ENCODE measurements around the gene FRS2.
"Not testable (repeated sequence)": the region's sequence is repeated elsewhere in the genome, so short reads cannot be mapped to it uniquely, and the experiment has no call there.

FRS2 gene

GRCh38 chr12:69447892-69448291, 22.3 kb upstream of the FRS2 start:
- TF ChIP-seq POLR2AphosphoS5 (IDR thresholded peaks at IDR 0.05; ENCODE audit: borderline replicate concordance, low read depth, low read length) (no peak), FOXP2 (optimal IDR thresholded peaks at IDR 0.05; ENCODE audit: control extremely low read depth, extremely low read length, insufficient read depth) (no peak), EZH2 (IDR thresholded peaks at IDR 0.05) (no peak)
- no peak overlapping the region for H3K4me3 ChIP-seq
- no peaks in the 10 kb centered on the region for H3K9me3 ChIP-seq (ENCODE audit: low read depth, low read length)
- H3K27ac ChIP-seq = no peak overlapping the region
- H3K9ac ChIP-seq (ENCODE audit: insufficient read length) = no peak overlapping the region
- H3K36me3 ChIP-seq (ENCODE audit: insufficient read depth, low read length) = no peaks in the 10 kb centered on the region
- no peak for DNase-seq (ENCODE audit: low read depth, low spot score)

DNA sequence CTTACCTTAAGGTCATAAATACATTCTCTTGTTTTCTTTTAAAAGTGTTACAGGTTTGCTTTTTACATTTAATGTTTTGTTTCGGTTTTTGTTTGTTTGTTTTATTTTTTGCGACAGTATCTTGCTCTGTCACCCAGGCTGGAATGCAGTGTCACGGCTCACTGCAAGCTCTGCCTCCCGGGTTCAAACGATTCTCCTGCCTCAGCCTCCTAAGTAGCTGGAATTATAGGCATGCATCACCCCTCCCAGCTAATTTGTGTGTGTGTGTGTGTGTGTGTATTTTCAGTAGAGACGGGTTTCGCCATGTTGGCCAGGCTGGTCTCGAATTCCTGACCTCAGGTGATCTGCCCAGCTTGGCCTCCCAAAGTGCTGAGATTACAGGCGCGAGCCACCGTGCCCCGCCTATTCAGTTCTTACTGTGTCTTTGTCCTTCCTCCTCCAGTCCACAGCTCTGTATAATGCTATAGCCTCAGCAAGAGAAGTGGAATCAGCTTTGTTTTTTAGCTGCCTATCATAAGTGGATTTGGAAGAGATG, 17.5 kb upstream of the FRS2 start:
- H3K9ac ChIP-seq (ENCODE audit: insufficient read length); DNase-seq (ENCODE audit: low read depth, low spot score); H3K4me3 ChIP-seq; H3K9me3 ChIP-seq (ENCODE audit: low read depth, low read length); H3K36me3 ChIP-seq (ENCODE audit: insufficient read depth, low read length); H3K27ac ChIP-seq: not testable (repeated sequence)

DNA sequence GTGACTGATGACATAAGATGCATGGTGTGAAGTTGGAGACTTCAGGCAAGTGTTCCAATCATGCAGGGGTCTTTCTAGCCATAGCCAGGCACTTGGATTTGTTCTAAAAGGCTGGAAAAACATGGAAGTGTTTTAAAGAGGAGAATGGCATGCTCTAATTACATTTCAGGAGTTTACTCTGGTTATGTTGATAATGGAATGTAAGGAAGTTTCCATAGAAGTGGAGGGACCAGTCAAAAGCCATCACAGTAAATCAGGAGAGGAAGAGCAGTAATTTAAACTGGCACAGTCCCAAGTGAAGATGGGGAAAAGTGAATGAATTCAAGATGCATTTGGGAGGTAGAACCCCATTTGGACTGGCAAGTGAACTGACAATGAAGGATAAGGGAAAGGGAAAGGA, 13.9 kb upstream of the FRS2 start:
- Histone ChIP-seq H3K9ac (ENCODE audit: insufficient read length) (no peak overlapping the region), H3K9me3 (ENCODE audit: low read depth, low read length) (no peaks in the 10 kb centered on the region), H3K27ac (no peak overlapping the region), H3K36me3 (ENCODE audit: insufficient read depth, low read length) (no peaks in the 10 kb centered on the region), H3K4me3 (no peak overlapping the region)
- TF ChIP-seq EZH2 (IDR thresholded peaks at IDR 0.05) (no peak), POLR2AphosphoS5 (IDR thresholded peaks at IDR 0.05; ENCODE audit: borderline replicate concordance, low read depth, low read length) (no peak), FOXP2 (optimal IDR thresholded peaks at IDR 0.05; ENCODE audit: control extremely low read depth, extremely low read length, insufficient read depth) (no peak)
- DNase-seq (ENCODE audit: low read depth, low spot score) = no peak

- H3K9ac ChIP-seq (ENCODE audit: insufficient read length) = no peak overlapping the region
- no peak overlapping the region for H3K4me3 ChIP-seq
- no peaks in the 10 kb centered on the region for H3K9me3 ChIP-seq (ENCODE audit: low read depth, low read length)
- TF ChIP-seq POLR2AphosphoS5 (IDR thresholded peaks at IDR 0.05; ENCODE audit: borderline replicate concordance, low read depth, low read length) (no peak), FOXP2 (optimal IDR thresholded peaks at IDR 0.05; ENCODE audit: control extremely low read depth, extremely low read length, insufficient read depth) (no peak), EZH2 (IDR thresholded peaks at IDR 0.05) (no peak)
- no peak for DNase-seq (ENCODE audit: low read depth, low spot score)
- H3K27ac ChIP-seq = no peak overlapping the region
- H3K36me3 ChIP-seq (ENCODE audit: insufficient read depth, low read length) = no peaks in the 10 kb centered on the region
These were observed 12.8 kb upstream of the FRS2 start for GRCh38 chr12:69457433-69457832.

GRCh38 chr12:69459477-69459876, 10.7 kb upstream of the FRS2 start:
- H3K36me3 ChIP-seq (ENCODE audit: insufficient read depth, low read length) = no peaks in the 10 kb centered on the region
- H3K9ac ChIP-seq (ENCODE audit: insufficient read length) = no peak overlapping the region
- TF ChIP-seq POLR2AphosphoS5 (IDR thresholded peaks at IDR 0.05; ENCODE audit: borderline replicate concordance, low read depth, low read length) = no peak
- TF ChIP-seq EZH2 (IDR thresholded peaks at IDR 0.05) = no peak
- no peak for TF ChIP-seq FOXP2 (optimal IDR thresholded peaks at IDR 0.05; ENCODE audit: control extremely low read depth, extremely low read length, insufficient read depth)
- H3K4me3 ChIP-seq = no peak overlapping the region
- no peak for DNase-seq (ENCODE audit: low read depth, low spot score)
- no peak overlapping the region for H3K27ac ChIP-seq
- H3K9me3 ChIP-seq (ENCODE audit: low read depth, low read length) = no peaks in the 10 kb centered on the region

DNA sequence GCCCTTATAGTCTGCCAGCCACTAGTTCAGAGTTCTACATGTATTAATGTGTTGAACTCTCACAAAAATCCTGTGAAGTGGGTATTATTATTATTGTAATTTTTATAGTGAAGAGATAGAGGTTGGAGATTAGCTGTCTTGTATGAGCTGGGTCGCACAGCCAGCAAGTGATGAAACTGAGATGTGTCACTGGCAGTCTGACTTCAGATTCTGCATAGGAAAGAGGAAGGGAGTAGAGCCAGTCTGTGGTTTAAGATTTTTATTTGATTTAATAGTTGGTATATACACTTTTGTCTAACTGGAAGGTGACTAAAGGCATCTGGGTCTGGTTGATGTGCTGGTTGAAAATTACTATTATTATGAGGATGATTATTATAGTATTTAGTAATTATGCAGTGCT, 5.8 kb upstream of the FRS2 start:
- Histone ChIP-seq H3K27ac (no peak overlapping the region), H3K36me3 (ENCODE audit: insufficient read depth, low read length) (no peaks in the 10 kb centered on the region), H3K9me3 (ENCODE audit: low read depth, low read length) (no peaks in the 10 kb centered on the region), H3K4me3 (no peak overlapping the region), H3K9ac (ENCODE audit: insufficient read length) (no peak overlapping the region)
- TF ChIP-seq EZH2 (IDR thresholded peaks at IDR 0.05) = no peak
- no peak for TF ChIP-seq POLR2AphosphoS5 (IDR thresholded peaks at IDR 0.05; ENCODE audit: borderline replicate concordance, low read depth, low read length)
- no peak for TF ChIP-seq FOXP2 (optimal IDR thresholded peaks at IDR 0.05; ENCODE audit: control extremely low read depth, extremely low read length, insufficient read depth)
- no peak for DNase-seq (ENCODE audit: low read depth, low spot score)

DNA sequence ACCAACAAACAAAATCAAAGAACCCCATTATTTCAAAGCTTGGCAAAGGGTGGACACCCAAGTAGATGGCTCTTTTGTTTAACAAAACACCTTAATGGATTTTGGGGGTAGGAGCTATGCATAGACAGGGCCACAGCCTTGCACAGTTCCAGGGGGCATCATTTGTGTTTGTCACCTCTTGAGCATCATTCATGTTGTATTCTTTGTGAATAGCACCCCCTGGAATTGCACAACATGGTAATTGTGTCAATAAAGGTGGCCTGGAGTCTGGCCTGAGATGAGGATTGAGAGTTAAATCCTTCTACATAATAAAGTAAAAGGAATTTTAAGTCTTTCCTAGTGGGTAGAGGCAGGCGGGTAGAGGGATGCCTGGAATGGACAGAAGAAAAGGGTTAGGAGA, 3.3 kb upstream of the FRS2 start:
- H3K4me3 ChIP-seq = no peak overlapping the region
- no peak overlapping the region for H3K9ac ChIP-seq (ENCODE audit: insufficient read length)
- H3K27ac ChIP-seq = no peak overlapping the region
- no peaks in the 10 kb centered on the region for H3K9me3 ChIP-seq (ENCODE audit: low read depth, low read length)
- no peak for TF ChIP-seq POLR2AphosphoS5 (IDR thresholded peaks at IDR 0.05; ENCODE audit: borderline replicate concordance, low read depth, low read length)
- no peak for TF ChIP-seq EZH2 (IDR thresholded peaks at IDR 0.05)
- no peak for TF ChIP-seq FOXP2 (optimal IDR thresholded peaks at IDR 0.05; ENCODE audit: control extremely low read depth, extremely low read length, insufficient read depth)
- H3K36me3 ChIP-seq (ENCODE audit: insufficient read depth, low read length) = no peaks in the 10 kb centered on the region
- no peak for DNase-seq (ENCODE audit: low read depth, low spot score)

GRCh38 chr12:69467366-69467765, 2.8 kb upstream of the FRS2 start:
- no peak overlapping the region for H3K4me3 ChIP-seq
- H3K9me3 ChIP-seq (ENCODE audit: low read depth, low read length) = no peaks in the 10 kb centered on the region
- DNase-seq (ENCODE audit: low read depth, low spot score) = no peak
- H3K27ac ChIP-seq = no peak overlapping the region
- no peak overlapping the region for H3K9ac ChIP-seq (ENCODE audit: insufficient read length)
- TF ChIP-seq FOXP2 (optimal IDR thresholded peaks at IDR 0.05; ENCODE audit: control extremely low read depth, extremely low read length, insufficient read depth) (no peak), EZH2 (IDR thresholded peaks at IDR 0.05) (no peak), POLR2AphosphoS5 (IDR thresholded peaks at IDR 0.05; ENCODE audit: borderline replicate concordance, low read depth, low read length) (no peak)
- no peaks in the 10 kb centered on the region for H3K36me3 ChIP-seq (ENCODE audit: insufficient read depth, low read length)

DNA sequence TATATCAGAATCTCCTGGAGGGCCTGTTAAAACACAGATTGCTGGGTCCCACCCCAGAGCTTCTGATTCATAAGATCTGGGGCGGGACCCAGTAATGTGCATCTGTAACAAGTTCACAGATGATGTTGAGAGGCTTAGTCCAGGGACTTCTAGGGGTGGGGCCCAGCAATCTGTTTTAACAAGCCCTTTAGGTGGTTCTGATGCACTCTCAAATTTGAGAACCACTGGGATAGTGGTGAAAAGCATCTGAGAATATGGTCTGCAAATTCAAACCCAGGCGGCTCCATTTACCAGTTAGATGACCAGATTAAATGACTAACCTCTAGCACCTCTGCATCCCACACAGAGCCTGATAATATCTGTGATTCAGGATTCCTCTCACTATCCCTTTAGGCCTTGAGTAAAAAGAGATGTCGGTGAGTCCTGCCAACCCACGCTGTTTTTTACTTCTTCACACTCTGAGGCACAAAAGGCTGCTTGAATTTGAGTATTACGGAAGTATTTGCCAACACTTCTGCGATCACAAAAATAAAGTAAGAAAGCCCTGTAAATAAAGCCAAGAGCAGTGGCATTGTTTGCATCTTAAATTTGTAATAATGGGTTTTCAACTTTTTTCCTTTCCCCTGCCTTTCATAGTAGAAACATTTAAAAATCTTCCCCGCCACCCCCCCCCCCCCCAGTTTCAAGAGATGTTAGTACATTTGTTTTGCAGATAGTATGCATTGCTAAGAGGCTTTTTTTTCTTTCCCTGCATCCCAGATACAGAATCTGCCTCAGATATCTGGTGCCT, 1.8 kb upstream of the FRS2 start:
- TF ChIP-seq FOXP2 (optimal IDR thresholded peaks at IDR 0.05; ENCODE audit: control extremely low read depth, extremely low read length, insufficient read depth) (no peak), POLR2AphosphoS5 (IDR thresholded peaks at IDR 0.05; ENCODE audit: borderline replicate concordance, low read depth, low read length) (no peak), EZH2 (IDR thresholded peaks at IDR 0.05) (no peak)
- DNase-seq (ENCODE audit: low read depth, low spot score) = no peak
- Histone ChIP-seq H3K36me3 (ENCODE audit: insufficient read depth, low read length) (no peaks in the 10 kb centered on the region), H3K9ac (ENCODE audit: insufficient read length) (no peak overlapping the region), H3K27ac (no peak overlapping the region), H3K9me3 (ENCODE audit: low read depth, low read length) (no peaks in the 10 kb centered on the region), H3K4me3 (no peak overlapping the region)
